HPDE6-E6E7 (cell line): ENCODE data around the gene DYRK1B.
"Not testable (repeated sequence)": the region's sequence is repeated elsewhere in the genome, so short reads cannot be mapped to it uniquely, and the experiment has no call there.

Source experiments
- DNase-seq: peaks from one replicate; pipeline ENCODE4 v3.0.0; 2011; ENCODE audit warnings: missing footprints; ENCODE audit errors: extremely low spot score

The DYRK1B gene

DNA sequence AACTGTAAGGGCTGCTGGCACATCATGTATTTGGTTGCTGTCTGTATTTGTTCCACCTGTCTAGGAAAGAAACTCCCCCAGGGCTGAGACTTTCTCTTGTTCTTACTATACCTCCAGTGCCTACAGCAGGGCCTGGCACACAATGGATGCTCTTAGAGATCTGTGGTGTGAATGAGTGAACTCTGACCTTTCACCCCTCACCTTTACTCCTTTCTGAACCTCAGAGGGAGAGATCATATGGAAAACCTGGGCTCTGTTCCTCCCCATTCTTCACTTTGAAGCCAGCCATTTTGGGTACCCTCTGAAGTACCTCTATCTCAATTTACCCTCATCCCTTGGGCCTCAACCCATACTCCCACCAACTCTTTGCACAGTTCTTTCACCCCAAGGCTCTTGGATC lies 3.1 kb downstream of the DYRK1B start:
- DNase-seq: no peak

DNA sequence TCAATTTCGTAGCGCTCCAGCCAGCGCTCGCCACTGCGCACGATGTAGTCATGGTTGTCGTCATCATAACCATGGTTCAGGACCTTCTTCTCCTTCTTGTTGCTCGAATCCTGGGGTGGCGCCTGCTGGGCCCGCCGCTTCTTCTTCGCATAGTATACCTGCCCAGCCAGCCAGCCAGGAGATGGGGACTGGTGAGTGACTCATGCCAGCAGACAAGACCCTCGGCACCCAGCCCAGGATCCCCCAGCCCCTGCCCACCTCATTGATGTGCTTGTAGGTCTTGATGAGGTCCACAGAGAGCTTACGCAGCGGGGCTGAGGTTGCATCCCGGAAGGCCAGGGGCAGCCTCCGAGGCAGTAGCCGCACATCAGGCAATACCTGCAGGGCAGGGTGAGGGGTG lies 3.6 kb downstream of the DYRK1B start:
- no peak for DNase-seq

DNA sequence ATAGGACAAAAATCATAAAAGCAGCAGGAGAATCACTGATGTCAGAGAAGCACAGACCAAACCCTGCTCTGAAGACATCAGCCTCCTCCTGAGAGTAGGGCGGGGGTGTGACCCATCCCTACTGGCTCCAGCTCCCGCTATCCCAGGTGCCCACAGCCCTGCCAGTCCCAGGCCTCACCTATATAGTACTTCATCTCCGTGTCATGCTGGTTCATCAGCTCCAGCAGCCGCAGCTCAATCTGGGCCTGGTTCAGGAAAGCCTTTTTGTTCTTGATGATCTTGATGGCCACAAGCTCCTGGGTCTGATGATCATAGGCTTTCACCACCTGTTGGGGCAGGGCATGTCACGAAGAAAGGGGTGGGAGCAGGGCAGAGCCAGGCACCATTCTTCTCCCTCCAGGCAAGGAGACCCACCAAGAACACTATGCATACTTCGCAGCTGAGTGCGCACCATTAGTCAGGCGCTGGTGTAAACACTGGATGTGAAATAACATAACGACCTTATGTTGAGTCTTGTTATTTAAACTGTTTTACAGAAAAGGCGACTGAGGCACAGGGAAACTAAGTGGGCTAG lies 4.2 kb downstream of the DYRK1B start:
- no peak for DNase-seq

DNA sequence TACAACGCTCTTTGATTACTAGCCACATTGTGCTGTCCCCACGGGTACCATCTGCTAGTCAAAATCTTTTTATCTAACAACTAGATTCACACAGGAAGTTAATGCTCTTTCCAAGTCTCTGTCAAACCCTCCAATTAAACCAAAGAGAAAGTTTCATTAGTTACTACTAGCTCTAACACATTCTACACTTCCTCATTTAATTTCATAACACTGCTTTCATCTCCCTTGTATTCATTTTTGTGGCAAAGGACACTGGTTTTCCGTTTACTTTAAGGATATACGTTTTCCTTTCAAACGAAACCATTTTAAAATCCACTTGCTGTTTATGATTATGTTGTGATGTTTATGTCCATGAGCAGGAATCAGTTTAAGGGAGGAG lies 5.3 kb downstream of the DYRK1B start:
- no peak for DNase-seq

DNA sequence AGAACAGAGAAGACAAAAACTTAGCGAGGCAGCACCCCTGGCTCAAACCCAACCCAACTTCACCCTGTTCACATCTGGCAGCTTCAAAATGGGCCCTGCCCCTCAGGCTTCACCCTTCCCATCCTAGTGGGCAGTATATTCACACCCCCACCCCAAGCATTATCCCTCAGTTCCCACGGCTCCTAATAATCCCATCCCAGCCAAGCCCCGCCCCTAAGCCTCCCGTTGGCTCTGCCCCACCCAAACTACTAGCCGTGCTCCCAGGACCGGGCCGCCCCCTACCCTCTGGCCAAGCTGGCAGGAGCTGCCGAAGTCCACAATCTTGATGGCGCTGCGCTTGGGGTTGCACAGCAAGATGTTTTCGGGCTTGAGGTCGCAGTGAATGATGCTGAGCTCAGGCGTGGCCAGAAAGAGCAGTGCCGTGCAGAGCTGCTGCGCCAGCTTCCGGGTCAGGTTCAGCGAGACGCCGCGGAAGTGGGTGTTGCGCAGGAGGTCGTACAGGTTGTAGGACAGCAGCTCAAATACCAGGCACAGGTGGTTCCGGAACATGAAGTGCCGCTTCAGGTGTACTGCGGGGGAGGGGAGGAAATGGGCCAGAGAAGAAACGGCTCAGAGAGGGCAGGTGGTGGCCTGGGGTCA lies 5.8 kb downstream of the DYRK1B start:
- no peak for DNase-seq

DNA sequence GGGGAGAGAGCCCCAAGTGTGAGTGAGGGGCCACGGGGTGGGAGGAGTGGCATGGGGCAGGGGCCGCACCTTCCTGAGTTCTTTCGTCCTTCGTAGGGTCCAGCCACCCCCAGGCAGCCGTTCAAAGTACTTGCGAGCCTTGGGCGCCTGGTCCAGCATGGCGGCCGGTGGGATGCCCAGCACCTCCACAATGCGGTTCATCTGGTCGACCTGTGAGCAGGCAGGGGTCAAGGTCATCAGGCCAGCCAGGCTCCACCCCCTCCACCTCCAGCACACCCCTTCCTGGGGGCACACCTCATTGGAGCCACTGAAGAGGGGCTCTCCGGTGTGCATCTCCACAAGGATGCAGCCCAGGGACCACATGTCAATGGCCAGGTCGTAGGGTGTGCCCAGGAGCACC lies 6.7 kb downstream of the DYRK1B start:
- DNase-seq: no peak

DNA sequence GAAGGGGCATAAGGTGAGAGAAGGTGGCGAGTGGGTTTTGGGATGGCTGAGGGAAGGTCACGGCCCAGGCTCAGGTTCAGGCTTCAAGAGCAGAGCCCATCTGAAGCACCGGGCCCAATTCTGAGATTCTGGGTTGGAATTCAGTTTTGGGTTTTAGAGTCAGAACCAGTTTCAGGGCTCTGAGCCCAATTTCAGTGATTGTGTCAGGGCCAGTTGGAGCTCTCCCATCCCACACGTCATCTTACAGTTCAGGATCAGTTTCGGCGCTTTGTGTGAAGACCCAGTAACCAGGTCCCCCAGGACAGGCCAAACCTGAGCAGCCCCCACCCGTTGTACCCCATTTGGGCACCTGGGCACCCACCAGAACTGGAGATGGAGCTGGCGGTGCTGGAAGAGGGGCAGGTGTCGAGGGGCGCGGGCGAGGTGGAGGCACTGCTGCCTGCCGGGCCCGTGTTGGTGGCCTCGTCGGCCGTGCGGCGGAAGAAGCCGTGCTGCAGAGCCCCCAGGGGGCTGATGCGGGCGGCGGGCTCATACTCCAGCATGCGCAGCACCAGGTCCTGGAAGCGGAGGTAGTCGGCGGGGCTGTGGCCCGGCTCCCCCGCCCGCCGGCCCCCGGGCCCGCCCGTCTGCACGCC lies 7.5 kb downstream of the DYRK1B start:
- DNase-seq: no peak

DNA sequence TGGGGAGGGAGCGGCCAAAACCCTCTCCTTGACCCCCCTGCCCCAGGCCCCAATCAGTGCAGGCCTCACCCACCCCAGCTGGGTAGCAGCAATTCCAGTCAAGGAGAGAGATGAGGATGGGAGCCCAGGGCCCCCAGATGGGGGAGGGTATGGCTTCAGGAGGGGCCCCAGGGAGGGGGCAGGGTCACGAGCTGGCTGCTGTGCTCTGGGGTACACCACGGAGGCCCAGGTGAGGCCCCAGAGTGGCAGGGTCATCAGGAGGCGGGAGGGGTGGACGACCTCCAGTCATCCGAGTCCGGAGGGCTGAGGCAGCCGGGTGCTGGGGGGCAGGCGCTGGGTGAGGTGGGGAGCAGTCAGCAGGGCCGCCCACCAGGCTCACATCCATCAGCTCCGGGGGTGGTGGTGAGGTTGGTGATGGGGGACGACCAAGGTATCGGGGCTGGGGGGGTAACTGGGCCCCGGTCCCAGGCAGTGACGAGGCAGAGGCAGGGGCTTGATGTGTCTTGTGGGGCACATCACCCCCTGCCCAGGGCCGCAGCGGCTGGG lies 8.4 kb downstream of the DYRK1B start:
- DNase-seq: no peak

DNA sequence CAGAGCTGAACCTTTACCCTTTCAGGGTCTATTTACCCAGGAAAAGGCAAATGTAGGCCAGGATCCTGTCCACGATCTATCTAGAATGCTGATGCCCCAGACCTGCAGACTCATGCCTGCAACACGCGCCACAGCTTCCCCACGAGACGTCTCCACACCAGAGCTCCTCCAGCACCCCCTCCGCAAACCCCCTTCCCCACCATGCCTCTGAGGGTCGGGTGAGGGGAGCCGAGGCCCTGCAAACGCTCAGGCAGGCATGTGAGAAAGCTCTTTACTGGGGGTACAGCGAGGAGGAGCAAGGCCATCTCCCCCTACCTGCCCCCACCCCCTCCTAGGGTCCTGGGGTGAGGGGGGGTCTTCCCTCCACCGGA lies 8.9 kb downstream of the DYRK1B start:
- DNase-seq: no peak

DNA sequence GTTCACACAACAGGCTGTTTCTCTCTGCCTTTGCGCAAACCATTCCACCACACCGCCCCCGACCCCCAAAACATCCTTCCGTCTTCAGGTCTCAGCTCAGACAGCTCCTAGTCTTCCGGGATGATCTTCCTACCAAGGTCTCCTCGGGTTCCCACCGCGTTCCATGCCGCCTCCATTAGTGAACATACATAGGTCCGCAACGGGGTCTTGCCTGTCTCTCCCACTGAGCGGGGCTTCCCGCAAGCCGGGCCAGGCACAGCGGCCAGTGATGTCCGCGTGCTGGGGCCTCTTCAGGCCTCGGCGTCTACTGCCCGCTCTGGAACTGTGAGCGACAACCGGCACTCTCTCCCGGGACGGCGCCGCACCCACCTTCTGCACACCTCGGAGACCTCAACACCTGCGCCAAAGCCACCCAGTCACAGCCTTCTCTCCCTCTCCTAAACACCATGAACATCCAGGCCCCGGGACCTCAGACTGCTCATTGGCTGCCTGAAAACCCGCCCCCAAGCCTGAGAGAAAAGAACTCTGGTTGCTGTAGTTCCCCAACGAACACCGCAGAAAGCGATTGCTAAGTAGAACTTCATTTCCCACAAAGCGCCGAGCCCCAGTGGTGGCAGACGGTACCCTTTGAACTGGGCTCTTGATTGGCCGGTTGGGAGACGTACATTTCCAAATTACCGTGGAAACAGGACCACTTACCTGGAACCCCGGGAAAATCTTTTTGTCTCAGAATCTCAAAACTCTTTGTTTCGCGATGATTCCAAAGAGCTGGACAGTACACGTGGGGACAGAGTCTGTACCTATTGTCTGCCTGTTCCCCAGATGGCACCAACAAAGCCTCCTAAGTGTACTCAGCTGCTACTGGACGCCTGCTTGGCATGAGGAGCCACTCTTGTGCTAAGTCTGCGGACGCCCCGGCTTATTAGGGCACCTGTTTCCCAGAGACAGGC lies 9.5 kb downstream of the DYRK1B start:
- DNase-seq: peak; percentile 92

DNA sequence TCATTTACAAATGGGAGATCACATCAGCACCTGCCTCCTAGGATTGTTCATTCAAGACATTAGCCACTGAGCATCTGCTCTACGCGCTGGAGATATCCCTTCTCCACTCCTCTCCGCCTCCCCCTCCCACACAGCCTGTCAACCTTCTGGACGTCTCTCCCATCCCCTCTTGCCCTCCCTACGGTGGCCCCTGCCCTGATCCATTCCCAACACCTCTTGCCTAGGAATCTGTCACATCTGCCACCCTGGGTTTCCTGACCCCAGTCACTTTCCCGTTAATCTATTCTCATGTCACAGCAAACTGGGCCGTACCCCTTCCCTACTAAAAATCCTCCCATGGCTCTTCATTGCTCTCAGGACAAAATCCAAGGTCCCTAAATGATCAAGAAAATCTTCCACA lies 10.3 kb downstream of the DYRK1B start:
- DNase-seq: no peak

DNA sequence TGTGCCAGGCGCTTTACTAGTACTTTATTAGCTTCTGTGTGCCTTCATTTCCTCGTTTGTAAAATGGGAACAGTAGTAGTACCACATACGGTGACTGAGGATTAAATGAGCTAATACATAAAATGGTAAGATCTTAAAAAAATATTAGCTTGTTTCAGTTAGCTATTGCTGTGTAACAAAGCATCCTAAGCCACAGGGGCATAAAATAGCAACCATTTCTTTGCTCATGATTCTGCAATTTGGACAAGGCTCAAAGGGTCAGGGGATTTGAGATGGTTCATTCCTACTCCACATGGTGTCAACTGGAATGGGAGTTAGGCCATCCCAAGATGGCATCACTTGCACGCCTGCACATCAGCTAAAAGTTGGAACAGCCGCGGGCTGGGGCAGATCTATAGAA lies 13.3 kb downstream of the DYRK1B start:
- no peak for DNase-seq

DNA sequence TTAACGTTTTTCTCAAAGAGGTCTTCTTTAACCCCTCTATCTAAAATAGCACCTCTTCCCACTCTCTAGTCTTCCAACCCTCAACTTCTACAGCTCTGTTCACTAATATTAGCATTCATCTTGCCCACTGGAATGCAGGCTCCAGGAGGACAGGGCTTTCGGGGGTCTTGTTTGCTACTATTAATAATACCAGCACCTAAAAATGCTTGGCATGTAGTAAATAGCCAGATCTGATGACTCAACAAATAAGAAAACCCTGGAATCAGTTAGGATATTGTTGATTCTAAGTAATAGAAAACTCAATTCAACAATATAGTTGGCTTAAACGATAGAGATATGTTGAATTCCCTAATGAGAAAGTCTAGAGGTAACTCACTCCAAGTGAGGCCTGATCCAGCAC lies 14.2 kb downstream of the DYRK1B start:
- DNase-seq: no peak

DNA sequence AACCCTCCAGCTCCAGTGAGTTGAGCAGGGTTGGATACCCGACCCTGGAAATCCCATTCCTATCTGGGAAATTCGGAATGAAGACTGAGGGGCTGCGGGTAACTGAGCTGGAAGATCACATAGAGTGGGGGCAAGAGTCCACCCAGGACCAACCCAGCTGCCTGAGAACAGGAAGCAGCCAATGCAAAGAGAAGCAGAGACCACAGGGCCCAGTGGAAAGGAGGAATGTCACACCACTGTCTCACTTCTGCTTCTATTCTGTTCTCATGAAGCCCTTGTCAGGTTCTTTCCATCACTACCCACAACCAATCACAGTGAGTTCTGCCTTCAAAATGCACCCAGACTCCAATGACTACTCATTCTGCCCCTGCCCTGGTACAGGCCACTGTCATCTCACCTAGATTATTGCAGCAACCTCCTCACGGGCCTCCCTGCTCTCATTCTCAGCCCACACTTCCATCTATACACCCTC lies 15.3 kb downstream of the DYRK1B start:
- no peak for DNase-seq

DNA sequence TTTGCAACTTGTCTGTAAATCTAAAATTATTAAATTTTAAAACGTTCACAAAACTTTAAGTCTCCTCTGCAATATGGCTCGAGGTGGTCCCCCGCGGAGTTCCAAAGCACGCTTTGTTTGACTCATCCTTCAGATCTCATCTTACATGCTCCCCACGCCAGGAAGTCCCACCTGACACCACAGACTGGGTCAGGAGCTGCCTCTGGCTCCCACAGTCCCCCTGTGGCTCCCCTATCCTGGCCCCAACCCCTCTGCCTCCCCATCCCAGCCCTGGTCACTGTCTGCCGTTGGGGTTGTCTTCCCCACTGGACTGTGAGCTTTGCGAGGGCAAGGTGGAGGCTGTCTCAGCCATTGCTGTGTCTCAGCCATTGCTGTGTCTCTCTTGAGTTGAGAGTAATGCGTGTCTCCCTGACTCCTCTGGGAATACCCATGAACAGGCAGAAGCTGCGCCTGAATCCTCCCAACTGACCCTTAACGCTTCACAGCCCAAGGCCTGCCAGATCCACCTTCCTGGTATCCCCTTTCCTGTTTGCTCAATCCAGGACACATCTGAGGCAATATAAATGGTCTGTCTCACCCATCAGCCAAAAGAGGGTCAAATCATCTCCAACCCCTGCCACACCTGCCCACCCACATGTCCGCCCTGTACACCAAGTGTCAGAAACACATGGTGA lies 15.9 kb downstream of the DYRK1B start:
- DNase-seq: no peak

DNA sequence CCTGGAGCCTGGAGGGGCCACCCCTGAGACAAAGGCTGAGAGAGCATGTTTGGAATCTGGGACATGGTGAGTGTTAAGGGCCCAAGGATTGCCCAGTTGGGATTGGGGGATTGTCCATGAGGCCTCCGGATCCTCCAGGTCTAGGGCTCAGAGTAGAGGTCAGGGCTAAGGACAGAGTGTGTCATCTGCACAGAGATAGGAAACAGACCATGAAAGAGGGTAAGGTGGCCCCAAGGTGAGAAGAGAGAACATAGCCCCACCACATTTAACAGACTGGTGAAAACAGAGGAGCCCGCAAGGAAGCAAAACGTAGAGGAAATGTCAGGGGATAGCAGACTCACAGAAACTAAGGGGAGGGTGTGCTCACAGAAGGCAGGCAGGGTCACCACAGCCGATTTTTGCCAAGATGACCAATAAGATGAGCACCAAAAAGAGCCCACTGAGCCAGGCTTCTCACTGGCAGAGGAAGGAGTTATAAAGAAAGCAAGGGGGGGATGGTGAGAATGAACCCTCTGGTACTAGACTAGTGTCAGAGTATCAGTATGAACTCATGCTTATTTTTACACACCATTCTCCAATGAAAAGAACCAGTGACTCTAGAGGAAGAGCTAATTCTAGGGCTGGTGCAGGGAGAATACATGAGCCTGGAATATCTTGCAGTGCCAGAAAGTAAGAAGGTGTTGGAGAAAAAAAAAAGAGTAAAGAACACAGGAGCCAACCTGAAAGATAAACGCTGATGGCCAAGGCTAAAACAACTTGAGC lies 17.5 kb downstream of the DYRK1B start:
- DNase-seq: no peak

DNA sequence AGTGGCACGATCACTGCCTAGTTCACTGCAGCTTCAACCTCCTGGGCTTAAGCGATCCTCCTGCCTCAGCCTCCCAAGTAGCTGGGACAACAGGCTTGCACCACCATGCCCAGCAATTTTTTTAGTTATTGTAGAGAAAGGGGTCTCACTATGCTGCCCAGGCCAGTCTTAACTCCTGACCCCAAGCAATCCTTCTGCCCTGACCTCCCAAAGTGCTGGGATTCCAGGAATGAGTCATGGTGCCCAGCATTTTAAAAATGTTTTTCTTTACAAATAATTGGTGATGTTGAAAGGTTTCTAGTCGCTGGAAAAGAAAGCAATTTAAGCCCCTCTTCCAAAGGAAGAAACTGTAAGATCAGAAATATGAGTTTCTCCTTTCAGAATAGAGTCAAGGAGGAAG lies 19.4 kb downstream of the DYRK1B start:
- DNase-seq: no peak

DNA sequence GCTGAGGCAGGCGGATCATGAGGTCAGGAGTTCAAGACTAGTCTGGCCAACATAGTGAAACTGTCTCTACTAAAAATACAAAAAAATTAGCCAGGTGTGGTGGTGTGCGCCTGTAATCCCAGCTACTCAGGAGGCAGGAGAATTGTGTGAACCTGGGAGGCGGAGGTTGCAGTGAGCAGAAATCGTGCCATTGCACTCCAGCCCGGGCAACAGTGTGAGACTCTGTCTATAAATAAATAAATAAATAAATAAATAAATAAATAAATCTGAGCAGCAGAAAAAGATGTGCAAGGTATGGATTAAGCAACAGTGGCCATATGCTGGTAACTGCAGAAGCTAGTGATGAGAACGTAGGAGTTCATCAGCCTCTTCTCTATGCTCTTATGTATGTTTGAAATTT lies 19.9 kb downstream of the DYRK1B start:
- DNase-seq: not testable (repeated sequence)

DNA sequence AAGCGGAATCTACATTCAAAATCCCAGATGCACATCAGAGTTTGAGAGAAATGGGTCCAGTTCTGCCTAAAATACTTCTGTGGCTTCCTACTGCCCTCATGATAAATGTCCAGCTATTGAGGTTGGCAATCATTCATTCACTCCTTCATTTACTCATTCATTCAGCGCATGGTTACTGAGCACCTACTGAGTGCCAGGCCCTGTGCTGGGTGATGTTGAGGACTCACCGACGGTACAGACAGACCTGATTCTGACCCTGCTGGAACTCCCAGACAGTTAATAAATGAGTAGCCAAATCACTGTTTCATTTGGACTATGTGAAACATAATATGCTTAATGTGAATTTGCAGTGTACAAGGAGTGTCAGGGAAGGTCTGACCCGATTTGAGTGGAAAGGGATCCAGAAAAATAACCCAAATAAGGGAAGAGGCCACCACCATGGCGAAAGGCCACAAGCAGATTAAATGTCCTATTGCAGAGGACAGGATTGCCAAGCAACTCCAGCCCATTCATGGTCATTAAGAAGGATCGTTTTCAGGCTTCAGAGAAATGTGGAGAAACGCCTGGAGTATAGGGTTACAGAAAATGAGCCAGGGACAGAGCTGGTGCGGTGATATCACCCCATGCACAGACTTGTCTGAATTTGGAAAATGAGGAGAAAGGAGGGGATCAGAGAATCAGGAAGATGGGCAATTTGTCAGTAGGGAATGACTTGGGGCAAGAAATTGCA lies 20.5 kb downstream of the DYRK1B start:
- DNase-seq: no peak

DNA sequence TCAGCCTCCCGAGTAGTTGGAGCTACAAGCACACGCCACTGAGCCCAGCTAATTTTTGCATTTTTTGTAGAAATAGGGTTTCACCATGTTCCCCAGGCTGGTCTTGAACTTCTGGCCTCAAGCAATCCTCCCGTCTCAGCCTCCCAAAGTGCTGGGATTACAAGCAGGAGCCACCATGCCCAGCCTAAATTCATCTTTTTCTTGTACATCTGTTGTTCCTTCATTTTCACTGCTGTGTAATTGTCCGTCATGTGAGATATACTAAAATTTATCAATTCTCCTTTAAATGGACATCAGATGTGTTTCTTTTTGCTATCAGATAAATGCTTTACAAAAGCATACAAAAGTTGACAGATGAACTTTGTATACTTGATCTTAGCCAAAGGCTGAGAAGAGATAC lies 22.9 kb downstream of the DYRK1B start:
- DNase-seq: no peak
